Natural killer cell treated with Interleukin-12 subunit alpha and Interleukin-12 subunit beta and Interleukin-15 and Interleukin-18, amount 100 ng/mL, for 72 hours (primary cell): ENCODE measurements around the gene MMP13. TPM values are rescaled to one million over a fixed set of nuclear protein-coding genes. Genes with fewer than 3 reads are reported as not detected.

ENCODE experiments used
- ATAC-seq, 2 donors: fragments of 150-1000 bp; cut with Tn5 transposase in 1 of 2; sonication (Bioruptor Pico), chemical (Tn5 transposase) in 1 of 2; 2 replicates each; pipeline ENCODE4 v1.10.0; 2021
- DNase-seq: peaks from one replicate; pipeline ENCODE4 v3.0.0; 2022; ENCODE audit warnings: low spot score
- H3K27ac Mint-ChIP-seq, 2 donors: 1 replicate in 1 of 2; 2 replicates in 1 of 2; pipeline ENCODE4 v1.8.0; 2022; ENCODE audit warnings: mixed read lengths in 2 of 2, mild to moderate bottlenecking in 1 of 2, moderate library complexity in 1 of 2
- H3K27me3 Mint-ChIP-seq, 2 donors: 1 replicate in 1 of 2; 2 replicates in 1 of 2; pipeline ENCODE4 v1.8.0; 2022; ENCODE audit warnings: mixed read lengths in 2 of 2
- H3K36me3 Mint-ChIP-seq: one replicate; pipeline ENCODE4 v1.8.0; 2022; ENCODE audit warnings: mixed read lengths
- H3K4me1 Mint-ChIP-seq, 2 donors: 1 replicate in 1 of 2; 2 replicates in 1 of 2; pipeline ENCODE4 v1.8.0; 2022; ENCODE audit warnings: low read depth in 2 of 2, mixed read lengths in 2 of 2, mild to moderate bottlenecking in 1 of 2
- H3K4me3 Mint-ChIP-seq: one replicate; pipeline ENCODE4 v1.8.0; 2022; ENCODE audit warnings: mixed read lengths
- H3K9me3 Mint-ChIP-seq: 2 replicates; pipeline ENCODE4 v1.8.0; 2022; ENCODE audit warnings: mixed read lengths
- total RNA-seq, 2 donors: library from RNA; stranded (reverse); gene quantifications; one replicate each; pipeline ENCODE4 v1.2.3, GENCODE V29; 2022

MMP13 gene
- total RNA-seq, 2 donors from 2014 or later, result not detected

GRCh38 chr11:102929166-102929565 is 26.4 kb downstream of the MMP13 start:
- no peak for DNase-seq
- no peaks in the 10 kb centered on the region for H3K9me3 Mint-ChIP-seq
- H3K27ac Mint-ChIP-seq, result no peak overlapping the region
- ATAC-seq, result no peak
- H3K4me3 Mint-ChIP-seq, result no peak overlapping the region
- peaks cover 3 to 20% of the 10 kb centered on the region in 2 donors for H3K27me3 Mint-ChIP-seq
- no peaks in the 10 kb centered on the region for H3K4me1 Mint-ChIP-seq
- no peaks in the 10 kb centered on the region for H3K36me3 Mint-ChIP-seq

DNA sequence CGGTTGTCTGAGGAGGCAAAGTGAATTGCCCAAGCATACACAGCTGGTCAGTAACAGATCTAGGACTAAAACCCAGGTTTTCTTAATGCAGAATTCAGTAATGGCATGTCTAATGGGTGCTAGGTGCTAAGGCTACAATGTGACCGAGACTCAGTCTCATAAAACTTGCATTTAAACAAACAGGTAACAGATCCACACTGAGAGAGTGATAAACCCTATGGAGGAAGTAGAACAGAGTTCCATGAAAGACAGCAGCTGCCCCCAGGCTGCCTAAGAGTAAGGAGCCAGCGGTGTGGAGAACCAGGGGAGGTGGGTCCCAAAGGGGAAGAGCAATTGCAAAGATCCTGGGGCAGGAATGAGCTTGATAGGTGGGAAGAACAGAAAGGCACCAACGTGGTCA is 27.3 kb downstream of the MMP13 start:
- Mint-ChIP-seq H3K4me3 (no peak overlapping the region), H3K27me3 (peaks cover 3 to 22% of the 10 kb centered on the region in 2 donors), H3K36me3 (no peaks in the 10 kb centered on the region), H3K4me1 (no peaks in the 10 kb centered on the region), H3K27ac (no peak overlapping the region), H3K9me3 (no peaks in the 10 kb centered on the region)
- ATAC-seq (no peak), DNase-seq (no peak)

GRCh38 chr11:102927624-102927990 is 27.9 kb downstream of the MMP13 start:
- ATAC-seq (no peak), DNase-seq (no peak)
- no peak overlapping the region for H3K4me3 Mint-ChIP-seq
- no peak overlapping the region for H3K27ac Mint-ChIP-seq
- H3K9me3 Mint-ChIP-seq, result no peaks in the 10 kb centered on the region
- peaks cover 7 to 28% of the 10 kb centered on the region in 2 donors for H3K27me3 Mint-ChIP-seq
- no peaks in the 10 kb centered on the region for H3K36me3 Mint-ChIP-seq
- H3K4me1 Mint-ChIP-seq, result no peaks in the 10 kb centered on the region

GRCh38 chr11:102926961-102927623 is 28.4 kb downstream of the MMP13 start:
- no peak for DNase-seq
- H3K9me3 Mint-ChIP-seq, result no peaks in the 10 kb centered on the region
- H3K27me3 Mint-ChIP-seq, result peaks cover 7 to 28% of the 10 kb centered on the region in 2 donors
- no peaks in the 10 kb centered on the region for H3K4me1 Mint-ChIP-seq
- ATAC-seq, result no peak
- no peak overlapping the region for H3K27ac Mint-ChIP-seq
- H3K36me3 Mint-ChIP-seq, result no peaks in the 10 kb centered on the region
- no peak overlapping the region for H3K4me3 Mint-ChIP-seq

DNA sequence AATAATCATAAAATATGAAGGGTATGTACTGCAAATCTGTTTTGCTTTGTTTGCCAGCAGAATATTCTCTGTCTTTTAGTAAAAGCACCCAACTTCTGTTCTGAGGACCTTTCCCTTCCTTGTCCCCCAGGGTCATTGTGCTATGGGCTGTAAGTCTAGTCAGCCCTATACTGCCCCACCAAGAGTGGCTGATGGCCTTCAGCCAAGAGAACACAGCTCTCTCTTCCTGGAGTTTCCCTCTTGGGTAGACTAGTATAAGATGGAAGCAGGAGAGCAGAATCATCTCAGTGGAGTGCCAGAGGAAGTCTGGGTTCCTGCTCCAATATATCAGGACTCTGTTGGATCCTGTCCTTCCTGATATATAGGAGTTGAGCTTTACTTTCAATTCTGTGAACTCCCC is 29.0 kb downstream of the MMP13 start:
- peaks cover 10 to 32% of the 10 kb centered on the region in 2 donors for H3K27me3 Mint-ChIP-seq
- H3K9me3 Mint-ChIP-seq, result no peaks in the 10 kb centered on the region
- H3K27ac Mint-ChIP-seq, result no peak overlapping the region
- DNase-seq, result no peak
- no peaks in the 10 kb centered on the region for H3K4me1 Mint-ChIP-seq
- no peaks in the 10 kb centered on the region for H3K36me3 Mint-ChIP-seq
- no peak for ATAC-seq
- no peak overlapping the region for H3K4me3 Mint-ChIP-seq

- no peaks in the 10 kb centered on the region for H3K9me3 Mint-ChIP-seq
- H3K36me3 Mint-ChIP-seq, result no peaks in the 10 kb centered on the region
- H3K4me3 Mint-ChIP-seq, result no peak overlapping the region
- H3K27me3 Mint-ChIP-seq, result peaks cover 11 to 30% of the 10 kb centered on the region in 2 donors
- no peak overlapping the region for H3K27ac Mint-ChIP-seq
- DNase-seq (no peak), ATAC-seq (no peak)
- no peaks in the 10 kb centered on the region for H3K4me1 Mint-ChIP-seq
These were observed 29.5 kb downstream of the MMP13 start for GRCh38 chr11:102925988-102926387.

DNA sequence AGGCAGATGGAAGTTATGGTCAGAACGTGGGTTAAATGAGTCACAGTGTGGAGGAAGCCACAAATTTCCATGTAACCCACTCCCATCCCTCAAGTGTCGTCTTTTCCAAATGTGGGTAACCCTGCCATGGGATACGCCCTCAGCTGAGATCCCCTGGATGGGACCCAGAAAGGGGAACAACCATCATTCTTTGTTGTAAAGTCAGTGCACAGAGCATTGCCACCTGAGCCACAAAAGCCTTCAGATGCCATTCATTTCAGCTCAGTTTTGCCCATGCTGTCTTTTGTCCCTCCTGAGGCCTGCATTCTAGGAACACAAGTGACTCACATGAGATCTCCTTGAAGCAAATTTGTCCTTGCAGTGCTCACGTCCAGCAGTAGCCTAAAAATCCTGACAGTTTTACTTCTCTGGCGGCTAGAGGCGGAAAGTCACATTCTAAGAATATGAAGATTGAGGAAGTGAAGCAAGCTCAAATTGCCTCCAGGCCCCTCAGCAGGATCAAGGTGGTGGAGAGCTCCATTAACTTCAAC is 30.6 kb downstream of the MMP13 start:
- ATAC-seq, result no peak
- H3K27ac Mint-ChIP-seq, result no peak overlapping the region
- no peak overlapping the region for H3K4me3 Mint-ChIP-seq
- no peaks in the 10 kb centered on the region for H3K36me3 Mint-ChIP-seq
- DNase-seq, result no peak
- H3K9me3 Mint-ChIP-seq, result no peaks in the 10 kb centered on the region
- H3K4me1 Mint-ChIP-seq, result peaks cover 5 to 6% of the 10 kb centered on the region in 2 donors
- H3K27me3 Mint-ChIP-seq, result peaks cover 11 to 26% of the 10 kb centered on the region in 2 donors

GRCh38 chr11:102921587-102922220 is 33.8 kb downstream of the MMP13 start:
- no peak for ATAC-seq
- H3K27me3 Mint-ChIP-seq, result peaks cover 12 to 27% of the 10 kb centered on the region in 2 donors
- H3K27ac Mint-ChIP-seq, result no peak overlapping the region
- no peak overlapping the region for H3K4me3 Mint-ChIP-seq
- peaks cover 6 to 8% of the 10 kb centered on the region in 2 donors for H3K4me1 Mint-ChIP-seq
- no peaks in the 10 kb centered on the region for H3K9me3 Mint-ChIP-seq
- no peak for DNase-seq
- H3K36me3 Mint-ChIP-seq, result no peaks in the 10 kb centered on the region

GRCh38 chr11:102920118-102920684 is 35.3 kb downstream of the MMP13 start:
- peak in 1 of 2 donors; percentile 60 for ATAC-seq

DNA sequence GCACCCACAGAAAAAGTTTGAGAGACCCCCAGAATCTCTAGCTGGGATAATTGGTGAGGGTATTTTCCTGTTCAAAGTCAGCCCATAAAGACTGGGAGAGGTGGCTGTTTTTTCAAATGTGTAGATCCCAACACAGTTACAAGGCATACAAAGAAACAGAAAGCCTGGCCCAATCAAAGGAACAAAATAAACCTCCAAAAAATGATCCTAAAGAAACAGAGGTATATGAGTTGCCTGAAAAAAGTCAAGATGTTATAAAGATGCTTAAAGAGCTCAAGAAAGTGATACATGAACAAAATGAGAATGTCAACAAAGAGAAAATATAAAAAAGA is 40.5 kb downstream of the MMP13 start:
- Mint-ChIP-seq H3K4me1 (peaks cover 2 to 3% of the 10 kb centered on the region in 2 donors), H3K27ac (no peak overlapping the region), H3K4me3 (no peak overlapping the region), H3K9me3 (no peaks in the 10 kb centered on the region), H3K36me3 (no peaks in the 10 kb centered on the region), H3K27me3 (peaks cover 4 to 13% of the 10 kb centered on the region in 2 donors)
- ATAC-seq (no peak), DNase-seq (no peak)

More at GRCh38 chr11:102920118-102920684, 35.3 kb downstream of the MMP13 start:
- H3K4me3 Mint-ChIP-seq, result peak overlapping the region; percentile 62
- peaks cover 15 to 37% of the 10 kb centered on the region in 2 donors for H3K27me3 Mint-ChIP-seq
- peaks cover 6 to 8% of the 10 kb centered on the region in 2 donors for H3K4me1 Mint-ChIP-seq
- H3K36me3 Mint-ChIP-seq, result no peaks in the 10 kb centered on the region
- no peaks in the 10 kb centered on the region for H3K9me3 Mint-ChIP-seq
- DNase-seq, result no peak
- H3K27ac Mint-ChIP-seq, result peak overlapping the region in 1 of 2 donors; percentile 45

GRCh38 chr11:102914238-102915043 is 41.1 kb downstream of the MMP13 start:
- H3K27ac Mint-ChIP-seq, result no peak overlapping the region
- DNase-seq (no peak), ATAC-seq (peak in 1 of 2 donors; percentile 45)
- no peak overlapping the region for H3K4me3 Mint-ChIP-seq
- H3K27me3 Mint-ChIP-seq, result peaks cover 4 to 12% of the 10 kb centered on the region in 2 donors
- H3K9me3 Mint-ChIP-seq, result no peaks in the 10 kb centered on the region
- H3K4me1 Mint-ChIP-seq, result no peaks in the 10 kb centered on the region
- no peaks in the 10 kb centered on the region for H3K36me3 Mint-ChIP-seq

DNA sequence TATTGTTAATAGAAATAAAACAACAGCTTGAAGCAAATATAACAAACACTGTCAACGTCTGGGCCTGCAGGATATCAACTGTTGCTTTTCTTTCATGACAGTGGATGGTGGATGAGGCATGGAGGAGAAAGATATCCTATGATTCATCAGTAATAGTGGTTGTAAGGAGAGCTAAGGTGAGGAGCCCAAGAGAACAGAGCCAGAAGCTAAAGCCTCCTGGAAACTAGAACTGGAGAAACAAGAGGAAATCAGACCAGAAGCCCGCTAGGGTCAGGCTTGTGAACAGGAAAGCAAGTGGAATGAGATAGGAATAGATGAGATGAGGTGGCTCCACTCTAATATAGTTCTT is 43.1 kb downstream of the MMP13 start:
- Mint-ChIP-seq H3K27me3 (peaks cover 13 to 27% of the 10 kb centered on the region in 2 donors), H3K4me1 (no peaks in the 10 kb centered on the region), H3K4me3 (no peak overlapping the region), H3K27ac (no peak overlapping the region), H3K36me3 (no peaks in the 10 kb centered on the region), H3K9me3 (peaks cover 5% of the 10 kb centered on the region)
- ATAC-seq (no peak), DNase-seq (no peak)

DNA sequence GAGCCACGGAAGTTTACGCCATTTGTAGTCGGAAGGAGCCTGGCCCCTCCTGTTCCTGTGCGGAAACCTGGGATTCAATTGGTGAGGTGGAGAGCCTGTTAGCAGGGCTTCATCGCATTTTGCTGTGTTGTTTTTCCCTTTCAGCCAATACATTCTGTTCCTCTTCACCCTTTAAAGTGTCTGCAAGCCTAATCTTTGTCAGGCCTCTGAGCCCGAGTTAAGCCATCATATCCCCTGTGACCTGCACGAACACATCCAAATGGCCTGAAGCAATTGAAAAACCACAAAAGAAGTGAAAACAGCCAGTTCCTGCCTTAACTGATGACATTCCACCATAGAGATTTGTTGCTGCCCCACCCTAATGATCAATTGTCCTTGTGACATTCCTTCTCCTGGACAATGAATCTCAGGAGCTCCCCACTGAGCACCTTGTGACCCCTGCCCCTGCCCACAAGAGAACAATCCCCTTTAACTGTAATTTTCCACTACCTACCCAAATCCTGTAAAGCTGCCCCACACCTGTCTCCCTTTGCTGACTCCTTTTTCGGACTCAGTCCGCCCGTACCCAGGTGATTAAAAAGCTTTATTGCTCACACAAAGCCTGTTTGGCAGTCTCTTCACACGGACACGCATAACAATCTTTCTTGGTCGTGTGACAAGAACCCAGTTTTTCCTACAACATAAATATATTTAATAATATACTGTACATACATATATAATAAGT is 43.6 kb downstream of the MMP13 start:
- no peak for ATAC-seq
- peaks cover 5% of the 10 kb centered on the region for H3K9me3 Mint-ChIP-seq
- H3K4me3 Mint-ChIP-seq, result no peak overlapping the region
- no peaks in the 10 kb centered on the region for H3K4me1 Mint-ChIP-seq
- H3K27ac Mint-ChIP-seq, result no peak overlapping the region
- peaks cover 13 to 27% of the 10 kb centered on the region in 2 donors for H3K27me3 Mint-ChIP-seq
- H3K36me3 Mint-ChIP-seq, result no peaks in the 10 kb centered on the region
- no peak for DNase-seq
